Cardiac muscle cell (in vitro differentiated cells and primary cell): Measurements from ENCODE around the gene QSOX2. TPM values are rescaled to one million over a fixed set of nuclear protein-coding genes. Genes with fewer than 3 reads are reported as not detected.

ENCODE experiments used
- DNase-seq, 2 donors: peaks; one replicate each; pipeline versions ENCODE4 v3.0.0 to v3.0.0-alpha.2; 2010 to 2017; ENCODE audit warnings: low read depth in 1 of 2, low spot score in 1 of 2
- H3K27ac ChIP-seq: fragments of 200-600 bp; sonication (generic); 2 replicates; pipeline ENCODE4 v1.5.1; 2016
- H3K27me3 ChIP-seq: fragments of 200-600 bp; sonication (generic); 2 replicates; pipeline ENCODE4 v1.6.0; 2016; ENCODE audit warnings: control low read depth
- H3K36me3 ChIP-seq: fragments of 200-600 bp; sonication (generic); 2 replicates; pipeline ENCODE4 v1.5.1; 2016; ENCODE audit warnings: control low read depth
- H3K4me1 ChIP-seq: fragments of 200-600 bp; sonication (generic); 2 replicates; pipeline ENCODE4 v1.8.1; 2017; ENCODE audit warnings: low read depth, mild to moderate bottlenecking, mixed run types
- H3K4me3 ChIP-seq: fragments of 200-600 bp; sonication (generic); 2 replicates; pipeline ENCODE4 v1.5.1; 2016; ENCODE audit warnings: mild to moderate bottlenecking
- H3K9me3 ChIP-seq: fragments of 200-600 bp; sonication (generic); 2 replicates; pipeline ENCODE4 v1.5.1; 2017; ENCODE audit warnings: low read depth, mild to moderate bottlenecking, control low read depth
- polyA plus RNA-seq: library from polyadenylated mRNA; unstranded; fragments of >200 nt; fragmentation: Nextera tagmentation; extraction: Ambion mirVana; gene quantifications from 2 replicates; pipeline ENCODE4 v1.2.1, GENCODE V29; 2016
- total RNA-seq: library from RNA; depleted of rRNA; stranded (reverse); fragments of >200 nt; gene quantifications from 2 replicates; pipeline ENCODE4 v1.2.3, GENCODE V29; 2016
- TF ChIP-seq, protein P1 (sequence below): IDR thresholded peaks from 2 replicates; pipeline ENCODE4 v1.5.1; 2012; ENCODE audit warnings: low read depth, mild to moderate bottlenecking, low read length

Gene QSOX2
- total and polyA plus RNA-seq, 2 experiments from 2014 or later: 1.7 to 10.5 TPM

DNA sequence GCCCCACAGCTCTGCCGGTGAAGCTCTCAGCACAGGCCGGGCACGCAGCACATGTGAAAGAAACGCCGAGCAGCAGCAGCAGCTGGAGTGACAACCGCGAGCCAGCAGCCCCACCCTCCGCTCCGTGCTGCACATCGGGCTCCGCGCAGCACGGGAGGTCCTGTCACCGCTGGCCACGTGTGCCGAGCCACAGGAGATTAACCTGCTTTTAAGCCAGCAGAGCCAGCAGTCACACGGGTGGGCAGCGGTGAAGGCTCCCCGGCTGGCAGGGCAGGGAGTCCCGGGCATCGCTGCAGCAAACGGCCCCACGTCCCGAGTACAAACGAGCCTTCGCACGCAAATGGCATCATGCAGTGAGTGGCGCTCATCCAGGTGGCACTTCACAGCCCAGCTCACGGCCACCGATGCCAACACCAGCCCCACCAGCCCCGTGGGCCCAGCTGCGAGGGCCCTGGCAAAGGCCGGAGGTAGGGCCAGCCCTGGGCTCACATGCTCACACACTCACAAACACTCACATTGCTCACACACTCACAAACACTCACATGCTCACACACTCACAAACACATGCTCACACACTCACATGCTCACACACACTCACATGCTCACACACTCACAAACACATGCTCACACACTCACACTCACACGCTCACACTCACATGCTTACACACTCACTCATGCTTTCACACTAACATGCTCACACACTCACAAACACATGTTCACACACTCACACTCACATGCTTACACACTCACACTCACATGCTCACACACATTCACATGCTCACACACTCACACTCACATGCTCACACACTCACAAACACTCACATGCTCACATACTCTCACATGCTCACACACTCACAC is 47.2 kb upstream of the QSOX2 start:
- no peak overlapping the region for H3K4me3 ChIP-seq
- H3K9me3 ChIP-seq: no peaks in the 10 kb centered on the region
- H3K36me3 ChIP-seq: no peaks in the 10 kb centered on the region
- TF ChIP-seq, protein P1, sequence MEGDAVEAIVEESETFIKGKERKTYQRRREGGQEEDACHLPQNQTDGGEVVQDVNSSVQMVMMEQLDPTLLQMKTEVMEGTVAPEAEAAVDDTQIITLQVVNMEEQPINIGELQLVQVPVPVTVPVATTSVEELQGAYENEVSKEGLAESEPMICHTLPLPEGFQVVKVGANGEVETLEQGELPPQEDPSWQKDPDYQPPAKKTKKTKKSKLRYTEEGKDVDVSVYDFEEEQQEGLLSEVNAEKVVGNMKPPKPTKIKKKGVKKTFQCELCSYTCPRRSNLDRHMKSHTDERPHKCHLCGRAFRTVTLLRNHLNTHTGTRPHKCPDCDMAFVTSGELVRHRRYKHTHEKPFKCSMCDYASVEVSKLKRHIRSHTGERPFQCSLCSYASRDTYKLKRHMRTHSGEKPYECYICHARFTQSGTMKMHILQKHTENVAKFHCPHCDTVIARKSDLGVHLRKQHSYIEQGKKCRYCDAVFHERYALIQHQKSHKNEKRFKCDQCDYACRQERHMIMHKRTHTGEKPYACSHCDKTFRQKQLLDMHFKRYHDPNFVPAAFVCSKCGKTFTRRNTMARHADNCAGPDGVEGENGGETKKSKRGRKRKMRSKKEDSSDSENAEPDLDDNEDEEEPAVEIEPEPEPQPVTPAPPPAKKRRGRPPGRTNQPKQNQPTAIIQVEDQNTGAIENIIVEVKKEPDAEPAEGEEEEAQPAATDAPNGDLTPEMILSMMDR: no peak
- peaks cover 6% of the 10 kb centered on the region for H3K4me1 ChIP-seq
- H3K27me3 ChIP-seq: no peaks in the 10 kb centered on the region
- H3K27ac ChIP-seq: no peak overlapping the region
- DNase-seq: no peak

DNA sequence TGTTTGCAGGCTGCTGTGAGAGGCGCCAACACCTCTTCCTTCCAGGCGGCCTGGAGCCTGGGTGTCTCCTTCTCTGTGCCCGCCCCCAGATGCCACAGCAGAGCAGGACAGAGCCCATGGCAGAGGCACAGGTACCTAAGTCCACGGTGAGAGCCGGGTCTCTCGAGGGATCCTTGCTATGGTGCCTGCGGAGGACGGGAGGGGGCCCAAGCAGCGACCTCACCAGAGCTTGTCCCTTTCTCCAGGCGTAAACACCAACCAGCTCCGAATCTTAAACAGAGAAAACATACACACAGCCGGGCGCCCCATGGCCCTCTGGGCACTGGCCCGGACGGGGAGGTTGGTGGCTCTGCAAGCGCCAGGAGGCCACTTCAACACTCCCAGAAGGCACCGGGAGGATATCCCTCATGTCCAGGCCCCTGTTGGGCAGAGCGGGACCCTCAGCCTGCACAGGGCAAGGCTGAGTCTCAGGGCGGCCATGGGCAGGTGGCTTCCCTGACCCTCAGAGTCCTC is 46.5 kb upstream of the QSOX2 start:
- Histone ChIP-seq H3K4me3 (no peak overlapping the region), H3K27me3 (no peaks in the 10 kb centered on the region), H3K9me3 (no peaks in the 10 kb centered on the region), H3K4me1 (peaks cover 6% of the 10 kb centered on the region), H3K27ac (no peak overlapping the region), H3K36me3 (no peaks in the 10 kb centered on the region)
- no peak for DNase-seq
- TF ChIP-seq, protein P1: no peak

DNA sequence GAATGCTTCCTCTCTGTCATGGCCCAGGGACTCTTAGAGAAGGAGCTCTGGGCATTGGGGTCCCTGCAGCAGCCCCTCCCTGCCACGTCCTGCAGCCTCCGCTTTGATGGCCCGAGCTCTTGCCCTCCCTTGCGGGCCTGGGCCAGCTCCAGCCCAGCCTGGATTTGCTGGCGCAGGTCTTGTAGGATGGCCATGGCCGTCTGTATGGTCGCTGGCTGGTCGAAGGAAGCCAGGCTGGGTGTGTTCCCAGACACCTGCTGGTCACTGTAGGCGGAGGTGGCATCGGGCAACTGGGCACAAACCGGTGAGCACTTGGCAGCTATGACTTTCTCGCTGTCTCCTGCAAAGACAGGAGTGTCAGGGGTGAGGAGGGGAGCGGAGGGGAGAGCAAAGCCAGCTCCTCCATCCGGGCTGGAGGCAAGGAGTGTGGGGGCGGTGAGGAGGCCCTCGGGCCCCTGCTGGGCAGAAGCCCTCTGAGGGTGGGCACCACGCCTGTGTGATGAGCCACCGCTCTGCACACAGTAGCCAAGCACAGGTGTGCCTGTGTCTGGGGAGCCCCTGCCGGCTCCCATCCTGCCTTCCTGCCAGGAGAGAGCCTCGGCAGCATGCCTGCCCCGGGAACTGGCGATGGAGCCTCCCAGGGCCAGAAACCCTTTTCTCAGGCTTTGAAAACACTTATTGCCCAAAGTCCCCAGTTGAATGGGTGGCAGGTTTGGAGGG is 45.9 kb upstream of the QSOX2 start:
- Histone ChIP-seq H3K36me3 (no peaks in the 10 kb centered on the region), H3K27ac (no peak overlapping the region), H3K27me3 (no peaks in the 10 kb centered on the region), H3K4me1 (peaks cover 6% of the 10 kb centered on the region), H3K9me3 (no peaks in the 10 kb centered on the region), H3K4me3 (no peak overlapping the region)
- TF ChIP-seq, protein P1: no peak
- DNase-seq: no peak

DNA sequence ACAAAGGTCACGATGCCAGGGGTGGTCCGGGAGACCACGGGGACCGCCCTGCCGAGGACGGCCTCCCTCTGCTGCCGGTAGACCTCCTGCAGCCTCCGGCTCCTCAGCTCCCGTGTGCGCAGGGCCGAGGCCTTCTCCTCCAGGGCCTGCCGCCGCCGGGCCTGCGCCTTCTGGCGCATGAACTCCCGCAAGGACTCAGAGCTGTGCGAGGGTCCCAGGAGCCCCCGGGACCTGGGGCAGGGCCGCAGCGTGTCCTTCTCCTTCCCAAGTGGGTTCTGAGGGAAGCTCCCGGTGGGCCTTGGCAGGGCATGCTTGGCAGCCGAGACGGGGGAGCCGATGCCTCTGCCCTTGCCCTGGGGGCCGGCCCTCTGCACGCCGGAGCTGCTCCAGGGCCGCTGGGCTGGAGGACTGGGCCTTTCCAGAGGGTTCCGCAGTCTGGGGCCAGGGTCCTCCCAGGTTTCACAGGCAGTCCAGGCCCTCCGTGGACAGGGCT is 44.9 kb upstream of the QSOX2 start:
- no peaks in the 10 kb centered on the region for H3K36me3 ChIP-seq
- no peak overlapping the region for H3K27ac ChIP-seq
- no peaks in the 10 kb centered on the region for H3K27me3 ChIP-seq
- no peaks in the 10 kb centered on the region for H3K9me3 ChIP-seq
- H3K4me1 ChIP-seq: peaks cover 6% of the 10 kb centered on the region
- TF ChIP-seq, protein P1: no peak
- no peak overlapping the region for H3K4me3 ChIP-seq
- DNase-seq: no peak

DNA sequence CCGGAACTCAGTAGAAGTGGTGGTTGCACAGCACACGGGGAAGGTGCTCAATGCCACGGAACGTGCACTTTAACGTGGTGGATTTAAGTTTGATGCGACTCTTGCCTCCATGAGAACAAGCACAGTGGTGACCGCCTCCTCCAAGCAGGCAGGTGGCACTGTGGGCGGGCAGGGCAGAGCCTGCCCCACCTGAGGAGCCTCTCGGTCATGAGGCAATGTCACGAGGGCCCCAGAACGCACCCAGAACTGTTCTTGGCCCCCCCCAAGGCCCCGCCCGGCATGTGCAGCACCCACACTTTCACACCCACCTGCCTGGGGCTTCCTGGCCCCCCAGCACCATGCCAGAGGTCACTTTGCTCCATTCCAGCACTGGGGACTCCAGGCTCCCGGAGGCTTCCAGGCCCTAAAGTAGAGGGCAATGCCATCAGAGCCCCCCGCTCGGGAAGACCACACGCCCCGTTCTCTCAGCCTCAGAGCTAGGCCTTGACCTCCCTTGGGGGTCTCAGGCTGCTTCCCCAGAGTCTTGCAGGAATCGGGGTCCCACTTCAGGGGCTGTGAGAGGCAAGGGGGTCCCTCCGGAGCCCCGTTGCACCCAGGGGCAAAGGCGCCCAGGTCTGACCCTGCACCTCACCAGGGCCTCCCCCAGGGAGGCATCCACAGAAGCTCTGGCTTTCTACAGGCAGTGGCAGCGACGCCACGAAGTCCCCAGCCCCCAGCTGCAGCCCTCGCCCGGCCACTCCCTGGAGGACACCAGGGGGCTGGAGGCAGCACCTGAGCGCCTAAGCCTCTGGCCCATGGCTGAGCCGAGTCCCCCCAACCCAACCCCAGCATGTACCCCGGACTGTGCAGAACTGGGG is 44.3 kb upstream of the QSOX2 start:
- Histone ChIP-seq H3K36me3 (no peaks in the 10 kb centered on the region), H3K4me3 (no peak overlapping the region), H3K4me1 (peaks cover 6% of the 10 kb centered on the region), H3K27me3 (no peaks in the 10 kb centered on the region), H3K9me3 (no peaks in the 10 kb centered on the region), H3K27ac (no peak overlapping the region)
- TF ChIP-seq, protein P1: no peak
- DNase-seq: no peak
